Motor neuron (in vitro differentiated cells): ENCODE data around the gene HES5. TPM values are rescaled to one million over a fixed set of nuclear protein-coding genes. Genes with fewer than 3 reads are reported as not detected.
A peak's percentile ranks its signal among the peaks of the same experiment; 100 is the strongest.

Experiments used
- ATAC-seq, 8 experiments: fragments of 200-7000 bp; cut with Tn5 transposase; replicated peaks in 6 of 8; 2 replicates each; pipeline ENCODE4 v1.8.0; 2021; ENCODE audit warnings: mild to moderate bottlenecking in 8 of 8, moderate library complexity in 8 of 8
- H3K27ac ChIP-seq, 2 donors: fragments of 250-450 bp; sonication (Bioruptor Pico); 2 replicates each; pipeline ENCODE4 v1.9.0; 2021; ENCODE audit warnings: antibody characterized with exemption in 2 of 2, mild to moderate bottlenecking in 2 of 2, moderate library complexity in 1 of 2
- H3K4me1 ChIP-seq, 2 donors: fragments of 250-450 bp; sonication (Bioruptor Pico); replicated peaks in 1 of 2; 2 replicates each; pipeline ENCODE4 v1.6.1; 2021; ENCODE audit warnings: antibody characterized with exemption in 2 of 2, mild to moderate bottlenecking in 2 of 2, moderate library complexity in 1 of 2
- H3K4me3 ChIP-seq, 5 donors: fragments of 250-450 bp; sonication (Bioruptor Pico); 2 replicates each; pipeline ENCODE4 v1.9.0; 2021; ENCODE audit warnings: antibody characterized with exemption in 5 of 5, mild to moderate bottlenecking in 5 of 5, moderate library complexity in 4 of 5
- WGBS, 10 experiments: fragments of 450-650 bp; shearing (Covaris generic); methylation state at CpG; one replicate each; pipeline ENCODE4 v1.0.0; 2022; 5-methylcytosine and 5-hydroxymethylcytosine counted together
- in situ Hi-C, 9 experiments: fragments of 400-800 bp; cut with MboI; loops; one replicate each; pipeline ENCODE4 v1.15.0; 2021; ENCODE audit warnings: low sequenced_read_pairs in 9 of 9, low pct_unique_long_range_greater_than_20kb in 2 of 9; ENCODE audit not compliant: unreplicated experiment in 9 of 9
- total RNA-seq, 8 experiments: library from RNA; unstranded; fragments of 300-600 nt; gene quantifications; 2 replicates each; pipeline versions ENCODE4 v1.2.3 to v1.2.4, GENCODE V29; 2022

Gene HES5
- total RNA-seq, 8 experiments from 2014 or later = 0.71 to 238 (median 36.3) TPM; not detected in 2

DNA sequence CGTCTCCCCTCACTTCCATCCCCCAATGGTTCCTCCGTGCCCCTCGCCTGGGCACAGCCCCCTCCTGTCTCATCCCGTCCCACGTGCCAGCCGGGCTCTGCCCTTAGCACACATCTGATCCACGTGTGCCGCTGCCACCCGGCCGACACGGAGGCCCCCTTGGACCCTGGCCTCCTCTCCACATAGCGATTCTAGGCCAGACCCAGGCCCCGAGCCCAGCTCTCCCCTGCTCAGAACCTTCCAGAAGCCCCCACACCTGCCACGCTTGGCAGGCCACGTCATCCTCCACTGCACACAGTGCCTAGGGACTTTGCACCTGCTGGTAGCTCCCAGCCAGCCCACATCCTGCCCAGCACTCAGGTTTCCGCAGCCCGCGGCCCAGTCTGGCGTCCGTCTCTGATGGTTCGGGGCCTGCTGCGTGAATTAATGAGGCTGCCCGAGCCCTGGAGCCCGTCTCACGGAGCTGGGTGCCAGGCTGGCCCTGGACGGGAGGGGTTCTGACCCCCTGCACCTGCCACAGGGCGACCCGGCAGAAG is 33.9 kb downstream of the HES5 start:
- peaks cover 26 to 33% of the 10 kb centered on the region in 2 donors for H3K4me1 ChIP-seq
- 90 to 93% methylated on average over 2 to 9 of the region's 28 CpGs; no CpG with 5 or more reads in 8 of the 10 experiments for WGBS, 10 experiments
- no peak overlapping the region for H3K4me3 ChIP-seq
- in situ Hi-C loops = no loop called here
- ATAC-seq = no peak
- no peak overlapping the region for H3K27ac ChIP-seq

DNA sequence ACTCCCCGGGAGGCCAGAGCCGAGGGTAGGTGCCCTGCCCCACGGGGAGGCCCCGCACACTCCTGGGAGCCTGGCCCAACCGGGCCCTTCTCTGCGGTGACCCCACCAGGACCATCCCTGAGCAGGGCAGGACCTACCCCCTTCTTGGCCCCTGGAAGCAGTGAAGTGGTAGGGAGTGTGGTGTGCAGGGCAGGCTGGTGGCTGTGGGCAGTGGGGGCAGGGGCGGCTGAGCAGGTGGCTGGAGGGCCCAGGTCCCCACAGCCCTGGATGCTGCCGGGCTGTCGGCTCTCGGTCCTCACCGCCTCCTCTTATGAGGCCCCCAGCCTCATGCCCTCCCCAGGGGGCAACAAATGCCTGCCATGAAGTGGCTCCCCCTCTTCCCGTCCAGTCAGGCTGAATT is 34.5 kb downstream of the HES5 start:
- no peak overlapping the region for H3K27ac ChIP-seq
- no peak overlapping the region for H3K4me3 ChIP-seq
- H3K4me1 ChIP-seq = peaks cover 25 to 33% of the 10 kb centered on the region in 2 donors
- in situ Hi-C loops = no loop called here
- ATAC-seq = no peak
- 80% methylated on average over 1 of the region's 12 CpGs; no CpG with 5 or more reads in 8 of the 10 experiments for WGBS, 10 experiments

DNA sequence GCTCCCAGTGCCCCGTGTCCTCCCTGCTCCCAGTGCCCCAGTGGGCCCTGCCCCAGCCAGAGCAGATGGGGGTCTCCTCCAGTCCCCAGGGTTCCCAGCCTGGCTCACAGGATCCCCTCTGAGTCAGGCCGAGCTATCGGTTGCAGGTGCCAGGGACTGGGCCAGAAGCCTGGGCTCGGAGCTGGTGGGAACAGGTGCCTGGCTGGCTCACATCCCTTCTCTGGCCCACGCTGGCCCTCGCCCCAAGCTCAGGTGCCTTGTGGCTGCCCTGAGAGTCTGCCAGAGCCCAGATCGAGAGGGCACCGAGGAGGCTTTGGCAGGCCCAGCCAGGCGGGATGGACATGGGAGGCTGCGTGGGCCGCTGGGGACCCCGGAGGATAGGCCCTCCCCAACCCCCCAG is 35.0 kb downstream of the HES5 start:
- H3K4me1 ChIP-seq = peaks cover 20 to 28% of the 10 kb centered on the region in 2 donors
- H3K27ac ChIP-seq = no peak overlapping the region
- WGBS, 10 experiments = 74 to 100% (median 82%) methylated on average over 1 to 3 of the region's 12 CpGs; no CpG with 5 or more reads in 6 of the 10 experiments
- no peak for ATAC-seq
- in situ Hi-C loops = no loop called here
- no peak overlapping the region for H3K4me3 ChIP-seq

DNA sequence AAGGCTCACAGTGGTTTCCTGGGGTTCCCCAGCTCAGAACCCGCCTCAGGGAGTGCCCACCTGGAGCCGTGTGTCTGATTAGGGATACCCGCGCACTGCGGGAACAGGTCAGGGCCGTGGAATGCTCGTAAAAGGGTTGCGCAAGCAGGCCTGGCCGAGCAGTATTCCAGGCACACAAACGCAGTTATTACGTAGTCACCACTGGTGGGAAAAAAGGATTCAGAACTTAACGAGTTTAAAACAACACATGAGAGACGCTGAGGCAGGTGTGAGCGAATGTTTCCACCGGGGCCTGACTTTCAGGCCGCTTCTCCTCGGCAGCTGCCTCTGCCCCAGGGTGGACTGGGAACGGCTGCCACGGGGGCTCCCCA is 35.8 kb downstream of the HES5 start:
- Histone ChIP-seq H3K27ac (no peak overlapping the region), H3K4me3 (no peak overlapping the region), H3K4me1 (peaks cover 13 to 28% of the 10 kb centered on the region in 2 donors)
- WGBS, 10 experiments = 0 to 73% (median 66%) methylated on average over 1 to 16 of the region's 19 CpGs; no CpG with 5 or more reads in 5 of the 10 experiments
- in situ Hi-C loops = no loop called here
- ATAC-seq = peak in 2 of 8 experiments; percentile 30 to 87

DNA sequence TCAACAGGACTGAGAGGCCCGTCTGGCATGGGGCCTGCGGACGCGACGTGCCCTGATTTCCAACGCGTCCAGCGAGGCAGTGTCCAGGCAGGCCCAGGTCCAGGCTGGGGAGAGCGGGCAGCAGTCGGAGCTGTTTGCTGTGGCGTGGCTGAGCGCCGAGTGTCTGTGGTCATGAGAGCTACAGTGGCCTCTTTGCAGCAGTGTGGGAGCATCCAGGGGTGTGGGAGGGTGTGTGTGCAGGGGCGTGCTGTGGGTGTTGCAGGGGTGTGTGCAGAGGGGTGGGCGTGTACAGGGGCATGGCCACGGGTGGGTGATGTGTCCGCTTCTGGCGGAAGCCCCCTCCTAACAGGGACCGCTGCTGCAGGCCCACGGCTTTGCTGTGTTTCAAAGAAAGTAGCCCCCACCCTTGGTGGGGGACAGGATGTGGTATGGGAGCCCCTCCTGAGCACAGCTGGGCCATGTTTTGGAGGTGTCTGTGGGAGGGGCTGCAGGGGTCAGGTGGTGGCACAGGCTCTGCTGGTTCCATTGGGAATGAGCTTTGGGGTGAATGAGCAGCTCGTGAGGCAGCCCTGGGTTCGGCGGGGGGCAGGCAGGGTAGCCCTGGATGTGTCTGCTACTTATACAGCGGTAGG is 36.3 kb downstream of the HES5 start:
- ATAC-seq = peak in 6 of 8 experiments; percentile 12 to 80 (median 70)
- 83 to 90% (median 87%) methylated on average over 4 to 7 of the region's 24 CpGs; no CpG with 5 or more reads in 6 of the 10 experiments for WGBS, 10 experiments
- in situ Hi-C loops = no loop called here
- Histone ChIP-seq H3K27ac (no peak overlapping the region), H3K4me3 (no peak overlapping the region), H3K4me1 (peaks cover 13 to 28% of the 10 kb centered on the region in 2 donors)

DNA sequence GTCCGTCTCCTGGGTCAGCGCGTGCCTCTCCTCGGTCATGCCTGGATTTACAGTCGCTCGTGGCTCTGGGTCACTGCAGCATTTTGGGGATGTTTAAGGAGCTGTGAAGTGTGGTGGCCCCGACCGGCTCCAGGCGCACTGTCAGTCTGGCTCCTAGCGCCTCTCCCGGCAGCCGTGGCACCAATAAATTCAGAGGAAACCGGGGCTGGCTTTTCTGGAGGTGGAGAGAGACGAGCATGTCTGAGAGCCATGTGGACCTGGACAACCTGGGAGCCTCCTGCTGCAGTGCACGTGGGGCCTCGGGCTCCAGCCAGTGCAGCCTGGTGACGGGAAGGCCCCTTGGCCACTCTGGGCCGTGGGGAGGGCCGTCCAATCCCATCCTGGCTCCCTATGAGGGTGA is 36.8 kb downstream of the HES5 start:
- peak in 1 of 8 experiments; percentile 8 for ATAC-seq
- 18 to 100% (median 56%) methylated on average over 1 to 9 of the region's 19 CpGs; no CpG with 5 or more reads in 4 of the 10 experiments for WGBS, 10 experiments
- Histone ChIP-seq H3K27ac (no peak overlapping the region), H3K4me3 (no peak overlapping the region), H3K4me1 (peaks cover 13 to 28% of the 10 kb centered on the region in 2 donors)
- in situ Hi-C loops = no loop called here

DNA sequence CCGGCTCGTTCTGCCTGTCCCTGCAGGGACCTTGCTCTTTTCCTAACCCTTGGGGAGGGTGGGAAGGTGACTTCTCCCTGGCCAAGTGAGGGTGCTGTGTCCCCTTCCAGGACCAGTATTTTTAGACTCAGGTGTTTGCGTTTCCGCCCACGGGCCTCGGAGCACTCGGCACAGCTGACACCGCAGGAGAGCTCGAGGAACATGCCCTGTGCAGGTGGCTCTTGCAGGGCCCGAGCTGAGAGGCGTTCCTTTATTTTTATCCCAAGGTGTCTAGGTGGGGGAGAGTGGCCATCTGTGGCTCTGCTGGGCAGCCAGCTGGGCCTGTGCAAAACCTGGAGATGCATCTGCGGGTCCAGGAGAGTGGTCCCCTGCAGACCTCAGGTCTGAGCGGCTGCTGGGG is 38.0 kb downstream of the HES5 start:
- H3K4me1 ChIP-seq = peaks cover 13 to 28% of the 10 kb centered on the region in 2 donors
- no peak overlapping the region for H3K27ac ChIP-seq
- WGBS, 10 experiments = 36 to 80% (median 40%) methylated on average over 2 to 6 of the region's 13 CpGs; no CpG with 5 or more reads in 7 of the 10 experiments
- H3K4me3 ChIP-seq = no peak overlapping the region
- in situ Hi-C loops = no loop called here
- no peak for ATAC-seq

DNA sequence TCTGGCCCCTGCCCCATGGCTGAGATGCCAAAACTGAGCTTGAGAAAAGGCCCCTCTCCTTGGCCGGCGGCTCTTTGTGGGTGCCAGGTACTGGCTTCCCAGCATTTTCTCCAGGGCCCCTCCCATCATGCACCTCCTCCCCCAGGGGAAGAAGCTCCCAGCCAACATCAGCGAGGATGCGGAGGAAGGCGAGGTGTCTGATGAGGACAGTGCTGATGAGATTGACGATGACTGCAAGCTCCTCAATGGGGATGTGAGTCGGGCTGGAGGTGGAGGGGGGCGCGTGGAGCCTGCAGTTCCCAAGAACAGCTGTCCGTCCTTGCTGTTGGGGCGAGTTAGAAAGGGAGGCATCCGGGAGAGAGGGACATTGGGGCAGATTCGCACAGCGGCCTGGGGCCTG is 40.4 kb downstream of the HES5 start:
- Histone ChIP-seq H3K4me3 (no peak overlapping the region), H3K4me1 (peaks cover 13 to 28% of the 10 kb centered on the region in 2 donors), H3K27ac (no peak overlapping the region)
- 81 to 94% (median 89%) methylated on average over 8 to 10 of the region's 14 CpGs; no CpG with 5 or more reads in 7 of the 10 experiments for WGBS, 10 experiments
- ATAC-seq = no peak
- in situ Hi-C loops = no loop called here

DNA sequence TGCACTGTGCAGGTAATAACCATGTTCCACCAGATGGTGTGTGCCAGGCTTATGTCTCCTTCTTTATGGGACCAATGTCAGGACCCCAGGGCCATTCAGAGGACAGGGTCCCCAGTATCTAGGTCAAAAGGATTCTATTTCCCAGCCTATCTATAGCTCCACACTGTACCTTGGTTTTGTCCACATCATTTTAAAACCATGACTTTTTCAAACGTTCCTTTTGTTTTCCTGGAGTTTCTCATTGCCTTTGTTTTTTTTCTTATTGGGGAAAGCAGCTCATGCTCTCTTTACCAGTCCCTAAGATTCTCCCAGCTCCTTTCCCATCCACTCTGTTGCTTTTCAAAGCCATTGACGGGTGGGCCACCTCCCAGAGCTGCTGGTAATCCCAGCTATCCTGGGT is 41.4 kb downstream of the HES5 start:
- H3K4me3 ChIP-seq = no peak overlapping the region
- no peak overlapping the region for H3K27ac ChIP-seq
- in situ Hi-C loops = no loop called here
- peaks cover 6 to 21% of the 10 kb centered on the region in 2 donors for H3K4me1 ChIP-seq
- 0 to 100% (median 63%) methylated on average over 1 to 2 of the region's 2 CpGs for WGBS, 10 experiments
- no peak for ATAC-seq

DNA sequence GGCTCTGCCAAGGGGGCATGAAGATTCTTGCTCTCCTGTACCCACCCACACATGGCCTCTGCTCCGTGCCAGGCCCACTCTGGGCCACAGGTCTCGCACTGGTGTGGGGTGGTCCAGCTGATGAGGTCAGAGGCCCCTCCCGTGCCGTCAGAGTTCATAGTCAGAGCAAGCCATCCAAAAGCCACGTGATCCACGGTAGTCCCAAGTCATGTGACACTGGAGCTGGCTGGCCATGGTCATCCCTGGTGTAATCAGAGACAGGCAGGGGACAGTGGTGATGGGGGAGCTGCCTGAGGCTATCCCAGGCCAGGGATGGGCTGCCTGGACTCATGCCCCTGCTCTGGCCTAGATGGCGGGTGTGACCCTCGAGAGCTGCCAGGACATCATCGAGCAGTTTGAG is 43.5 kb downstream of the HES5 start:
- WGBS, 10 experiments = 46 to 100% (median 87%) methylated on average over 1 to 8 of the region's 9 CpGs; no CpG with 5 or more reads in 4 of the 10 experiments
- in situ Hi-C loops = no loop called here

DNA sequence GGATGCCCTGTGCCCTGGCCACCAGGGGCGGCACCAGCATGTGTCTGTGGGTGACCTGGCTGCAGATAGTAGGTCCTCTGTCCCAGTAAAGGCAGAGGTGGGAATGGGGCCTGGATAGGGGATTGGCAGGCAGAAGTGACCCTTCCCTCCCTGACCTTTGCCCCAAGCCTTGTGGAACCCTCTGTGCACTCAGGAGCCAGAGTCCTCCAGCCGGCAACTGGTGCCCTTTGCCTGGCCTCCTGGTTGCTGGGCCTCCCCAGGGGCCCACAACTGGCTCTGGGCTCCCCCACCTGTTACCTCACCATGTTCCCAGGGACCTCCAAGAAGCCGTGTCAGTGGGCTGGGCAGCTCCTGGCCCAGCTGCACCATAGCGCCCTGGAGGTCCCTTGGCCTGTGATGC is 44.0 kb downstream of the HES5 start:
- WGBS, 10 experiments = 79 to 86% methylated on average over 1 to 2 of the region's 4 CpGs; no CpG with 5 or more reads in 8 of the 10 experiments
- no peak overlapping the region for H3K4me3 ChIP-seq
- no peak for ATAC-seq
- in situ Hi-C loops = no loop called here
- H3K4me1 ChIP-seq = peaks cover 4 to 5% of the 10 kb centered on the region in 2 donors
- H3K27ac ChIP-seq = no peak overlapping the region

More for the DNA sequence above, 43.5 kb downstream of the HES5 start:
- peaks cover 4 to 8% of the 10 kb centered on the region in 2 donors for H3K4me1 ChIP-seq
- no peak for ATAC-seq
- H3K27ac ChIP-seq = no peak overlapping the region
- no peak overlapping the region for H3K4me3 ChIP-seq

DNA sequence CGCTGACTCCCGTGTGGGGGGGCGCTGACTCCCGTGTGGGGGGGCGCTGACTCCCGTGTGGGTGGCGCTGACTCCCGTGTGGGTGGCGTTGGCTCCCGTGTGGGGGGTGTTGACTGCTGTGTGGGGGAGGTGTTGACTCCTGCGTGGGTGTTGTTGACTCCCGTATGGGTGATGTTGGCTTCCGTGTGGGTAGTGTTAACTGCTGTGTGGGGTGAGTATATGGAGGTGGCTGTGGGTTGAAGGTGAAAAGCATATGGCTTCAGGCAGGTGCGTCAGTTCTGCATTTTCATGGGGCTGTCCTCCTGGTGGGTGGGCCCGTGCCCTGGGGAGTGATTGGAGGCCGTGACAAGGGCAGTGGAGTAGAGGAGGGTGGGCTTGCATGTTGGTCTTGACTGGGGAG is 46.1 kb downstream of the HES5 start:
- Histone ChIP-seq H3K27ac (no peak overlapping the region), H3K4me3 (no peak overlapping the region), H3K4me1 (peaks cover 4 to 5% of the 10 kb centered on the region in 2 donors)
- in situ Hi-C loops = no loop called here
- no peak for ATAC-seq
- WGBS, 10 experiments = 85 to 100% (median 98%) methylated on average over 2 to 7 of the region's 16 CpGs; no CpG with 5 or more reads in 7 of the 10 experiments

DNA sequence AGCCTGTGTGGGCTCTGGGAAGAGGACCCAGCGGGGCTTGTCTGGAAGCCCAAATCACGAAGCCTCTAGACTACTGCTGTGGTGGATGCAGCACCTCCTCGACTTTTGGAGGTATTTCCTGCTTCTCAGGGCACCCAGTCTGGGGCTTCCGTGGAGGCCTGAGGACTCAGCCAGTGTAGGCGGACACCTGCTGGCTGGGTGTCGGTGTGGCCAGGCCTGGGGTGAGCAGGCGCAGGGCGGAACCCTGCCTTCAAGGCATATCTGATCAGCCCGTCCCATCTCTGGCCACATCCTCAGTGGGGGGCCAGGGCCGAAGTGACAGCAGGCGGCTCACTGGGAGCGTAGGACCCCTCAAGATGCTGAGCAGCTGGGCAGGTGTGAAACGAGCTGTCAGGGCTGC is 47.0 kb downstream of the HES5 start:
- no peak for ATAC-seq
- Histone ChIP-seq H3K27ac (no peak overlapping the region), H3K4me1 (peaks cover 12 to 13% of the 10 kb centered on the region in 2 donors), H3K4me3 (no peak overlapping the region)
- WGBS, 10 experiments = 60 to 88% (median 72%) methylated on average over 1 to 11 of the region's 13 CpGs; no CpG with 5 or more reads in 5 of the 10 experiments
- in situ Hi-C loops = no loop called here
